B cell (primary cell): ENCODE measurements around the gene KLHL17. TPM values are rescaled to one million over a fixed set of nuclear protein-coding genes. Genes with fewer than 3 reads are reported as not detected.
"Not testable (repeated sequence)": the region's sequence is repeated elsewhere in the genome, so short reads cannot be mapped to it uniquely, and the experiment has no call there.

Experiments used
- ATAC-seq: fragments of 200-7000 bp; cut with Tn5 transposase; one replicate; pipeline ENCODE4 v1.10.0; 2021; ENCODE audit warnings: low read depth, mild to moderate bottlenecking, moderate number of reproducible peaks, moderate library complexity
- CTCF ChIA-PET: fragments of 350-600 bp; sonication (Branson Sonifier 250); formaldehyde crosslinking; loops from one replicate; lab custom pipeline; 2021; ENCODE audit warnings: antibody characterized with exemption, inconsistent platforms; lab: Charles Lee
- POLR2A ChIA-PET: fragments of 350-600 bp; sonication (Branson Sonifier 250); formaldehyde crosslinking; loops from one replicate; lab custom pipeline; 2021; ENCODE audit warnings: antibody characterized with exemption; lab: Charles Lee
- DNase-seq: peaks from one replicate; pipeline ENCODE4 v3.0.0; 2013
- H2AFZ ChIP-seq: 2 replicates; pipeline ENCODE4 v1.6.1; 2012; ENCODE audit warnings: mild to moderate bottlenecking, low read depth, low read length; ENCODE audit not compliant: insufficient read depth, poor library complexity, severe bottlenecking
- H3K27ac ChIP-seq, 2 donors: 1 replicate in 1 of 2; 2 replicates in 1 of 2; pipeline ENCODE4 v1.5.1; 2012 to 2013; ENCODE audit warnings: low read length in 2 of 2, mild to moderate bottlenecking in 2 of 2, moderate library complexity in 1 of 2
- H3K27me3 ChIP-seq, 4 experiments: fragments of 200-600 bp in 1 of 4; sonication (generic) in 1 of 4; replicated peaks in 1 of 4; 1 replicate in 2 of 4; 2 replicates in 2 of 4; pipeline versions ENCODE4 v1.6.1 to v1.7.0; 2013 to 2016; ENCODE audit warnings: low read length in 3 of 4, mild to moderate bottlenecking in 2 of 4, mixed read lengths in 1 of 4, moderate library complexity in 1 of 4; ENCODE audit not compliant: insufficient read depth in 4 of 4, control insufficient read depth in 3 of 4; ENCODE audit errors: control extremely low read depth in 1 of 4
- H3K36me3 ChIP-seq, 2 experiments: replicated peaks in 1 of 2; 1 replicate in 1 of 2; 2 replicates in 1 of 2; pipeline versions ENCODE4 v1.6.1 to v1.7.1; 2013; ENCODE audit warnings: low read length in 1 of 2; ENCODE audit not compliant: insufficient read depth in 2 of 2, control insufficient read depth in 1 of 2; ENCODE audit errors: control extremely low read depth in 1 of 2, extremely low read depth in 1 of 2
- H3K4me1 ChIP-seq, 2 donors: fragments of 200-600 bp in 1 of 2; sonication (generic) in 1 of 2; 1 replicate in 1 of 2; 2 replicates in 1 of 2; pipeline versions ENCODE4 v1.5.1 to v1.6.1; 2013 to 2017; ENCODE audit warnings: low read length in 2 of 2; ENCODE audit not compliant: control insufficient read depth in 2 of 2, insufficient read depth in 2 of 2
- H3K4me2 ChIP-seq: replicated peaks from 2 replicates; pipeline ENCODE3; 2012; ENCODE audit warnings: mild to moderate bottlenecking, low read depth, low read length; ENCODE audit not compliant: poor library complexity, severe bottlenecking
- H3K4me3 ChIP-seq, 5 experiments: fragments of 200-600 bp in 1 of 5; sonication (generic) in 1 of 5; 1 replicate in 3 of 5; 2 replicates in 2 of 5; pipeline versions ENCODE4 v1.5.1 to v1.7.0; 2011 to 2016; ENCODE audit warnings: low read length in 4 of 5, mild to moderate bottlenecking in 4 of 5, low read depth in 2 of 5, control low read depth in 1 of 5, moderate library complexity in 1 of 5; ENCODE audit not compliant: insufficient read depth in 1 of 5; ENCODE audit errors: control extremely low read depth in 1 of 5, extremely low read depth in 1 of 5
- H3K79me2 ChIP-seq: fragments of 200-600 bp; sonication (generic); one replicate; pipeline ENCODE4 v1.6.0; 2016; ENCODE audit warnings: low read length; ENCODE audit not compliant: control insufficient read depth, insufficient read depth
- H3K9ac ChIP-seq: fragments of 200-600 bp; sonication (generic); 2 replicates; pipeline ENCODE4 v1.6.1; 2017; ENCODE audit warnings: mild to moderate bottlenecking, low read length, moderate library complexity
- H3K9me3 ChIP-seq, 3 donors: one replicate each; pipeline versions ENCODE4 v1.6.1 to v1.7.1; 2013; ENCODE audit warnings: low read length in 2 of 3; ENCODE audit not compliant: control insufficient read depth in 2 of 3, insufficient read depth in 1 of 3; ENCODE audit errors: control extremely low read depth in 1 of 3
- H4K20me1 ChIP-seq: 2 replicates; pipeline ENCODE4 v1.6.0; 2012; ENCODE audit warnings: mild to moderate bottlenecking, low read length; ENCODE audit not compliant: insufficient read depth, control insufficient read depth, poor library complexity, severe bottlenecking
- H3K27ac Mint-ChIP-seq: one replicate; pipeline ENCODE4 v1.8.0; 2021; ENCODE audit warnings: mixed read lengths
- H3K27me3 Mint-ChIP-seq: one replicate; pipeline ENCODE4 v1.8.0; 2021; ENCODE audit warnings: mixed read lengths
- H3K4me1 Mint-ChIP-seq: one replicate; pipeline ENCODE4 v1.8.0; 2021; ENCODE audit warnings: mixed read lengths
- H3K4me3 Mint-ChIP-seq: one replicate; pipeline ENCODE4 v1.8.0; 2021; ENCODE audit warnings: mixed read lengths
- H3K9me3 Mint-ChIP-seq: one replicate; pipeline ENCODE4 v1.8.0; 2022; ENCODE audit warnings: mixed read lengths; ENCODE audit not compliant: insufficient read depth
- CTCF ChIP-seq: fragments of 200-600 bp; IDR thresholded peaks from one replicate; pipeline ENCODE4 v1.8.0; 2022; ENCODE audit warnings: antibody characterized with exemption, mild to moderate bottlenecking
- EZH2 ChIP-seq: IDR thresholded peaks from 2 replicates; pipeline ENCODE4 v1.6.1; 2012; ENCODE audit warnings: borderline replicate concordance, low read depth, mild to moderate bottlenecking, moderate library complexity, low read length; ENCODE audit not compliant: insufficient read depth, poor library complexity, severe bottlenecking
- WGBS: methylation state at CpG from one replicate; pipeline ENCODE4 v1.1.5; 2013; ENCODE audit warnings: missing lambda C conversion rate; ENCODE audit not compliant: insufficient coverage; 5-methylcytosine and 5-hydroxymethylcytosine counted together
- intact Hi-C: fragments of 100-400 bp; cut with micrococcal nuclease; formaldehyde crosslinking; loops from one replicate; pipeline ENCODE4 v1.10.0; 2022
- polyA plus RNA-seq: library from polyadenylated mRNA; depleted of rRNA; stranded (reverse); fragments of >200 nt; gene quantifications from 2 replicates; pipeline ENCODE4 v1.2.3, GENCODE V29; 2012
- total RNA-seq, 2 donors: library from RNA; stranded (reverse); fragments of 120-200 nt in 1 of 2; gene quantifications; 1 replicate in 1 of 2; 2 replicates in 1 of 2; pipeline versions ENCODE4 v1.2.3 to v1.2.4, GENCODE V29; 2013 to 2022

The KLHL17 gene
- total and polyA plus RNA-seq, 2 donors (not counting 1 experiment from before 2014, with no cell fraction given) = 30.1 to 57.5 TPM

- H4K20me1 ChIP-seq, H3K9me3 Mint-ChIP-seq, H3K4me2 ChIP-seq, H3K4me3 ChIP-seq, ATAC-seq, H3K9ac ChIP-seq, H3K4me3 Mint-ChIP-seq, H3K27ac ChIP-seq, H3K9me3 ChIP-seq, CTCF ChIA-PET, POLR2A ChIA-PET, DNase-seq, H2AFZ ChIP-seq, H3K36me3 ChIP-seq, H3K27ac Mint-ChIP-seq: not testable (repeated sequence)
- H3K27me3 Mint-ChIP-seq = peaks cover 14% of the 10 kb centered on the region
- H3K4me1 Mint-ChIP-seq = peaks cover 29% of the 10 kb centered on the region
- WGBS = no CpG with 5 or more reads among the region's 8 CpGs
- Histone ChIP-seq H3K79me2 (peaks cover 17% of the 10 kb centered on the region), H3K4me1 (peaks cover 20 to 22% of the 10 kb centered on the region in 2 donors), H3K27me3 (peaks cover 0 to 19% (median 7%) of the 10 kb centered on the region in 4 experiments)
- intact Hi-C loops = loop anchor here (5.0 to 10.0 kb wide), 2 partner anchors 55 to 297 kb away; partner anchors contain the start of genes ACAP3 and PUSL1
Observed at GRCh38 chr1:1010131-1010530, 49.7 kb downstream of the KLHL17 start.

- TF ChIP-seq CTCF = no peak
- TF ChIP-seq EZH2 = no peak
- peak overlapping the region; percentile 18 for H3K4me3 Mint-ChIP-seq
- peaks cover 27% of the 10 kb centered on the region for H3K4me1 Mint-ChIP-seq
- Histone ChIP-seq H3K4me2 (no peak overlapping the region), H3K36me3 (no peaks in the 10 kb centered on the region), H4K20me1 (no peaks in the 10 kb centered on the region), H3K4me1 (peaks cover 16 to 23% of the 10 kb centered on the region in 2 donors), H3K27me3 (peaks cover 0 to 6% (median 2%) of the 10 kb centered on the region in 4 experiments), H3K9me3 (peaks cover 0 to 8% (median 0%) of the 10 kb centered on the region in 3 donors), H3K79me2 (peaks cover 20% of the 10 kb centered on the region), H2AFZ (no peak overlapping the region), H3K27ac (no peak overlapping the region), H3K9ac (no peak overlapping the region), H3K4me3 (no peak overlapping the region)
- ATAC-seq (no peak), DNase-seq (no peak)
- no peaks in the 10 kb centered on the region for H3K9me3 Mint-ChIP-seq
- ChIA-PET CTCF (no interaction called here), POLR2A (no interaction called here)
- intact Hi-C loops = loop anchor here (5.0 to 10.0 kb wide), 2 partner anchors 53 to 296 kb away; partner anchors contain the start of genes ACAP3 and PUSL1
- H3K27ac Mint-ChIP-seq = no peak overlapping the region
- peaks cover 11% of the 10 kb centered on the region for H3K27me3 Mint-ChIP-seq
- 65% methylated on average over 14 of the region's 14 CpGs for WGBS
Observed at GRCh38 chr1:1011396-1011949, 51.1 kb downstream of the KLHL17 start.

- 70% methylated on average over 3 of the region's 13 CpGs for WGBS
- CTCF ChIA-PET = interaction anchor here (0.9 to 2.0 kb wide), 3 partner anchors 11 to 29 kb away, joined by 3 to 13 read pairs (median 13); no protein-coding TSS in a partner anchor
- H4K20me1 ChIP-seq, DNase-seq, H3K9me3 Mint-ChIP-seq, H3K9me3 ChIP-seq, H3K36me3 ChIP-seq, H3K27me3 ChIP-seq: not testable (repeated sequence)
- H3K4me1 Mint-ChIP-seq = peaks cover 27% of the 10 kb centered on the region
- ATAC-seq = peak; percentile 3
- H3K27ac Mint-ChIP-seq = peak overlapping the region; percentile 98
- intact Hi-C loops = loop anchor here (2.0 to 10.0 kb wide), 3 partner anchors 52 to 295 kb away; partner anchors contain the start of genes ACAP3, C1orf159 and PUSL1
- peak overlapping the region; percentile 79 for H3K9ac ChIP-seq
- POLR2A ChIA-PET = interaction anchor here (0.7 to 1.5 kb wide), 5 partner anchors 10 to 268 kb away, joined by 3 to 9 read pairs (median 5); partner anchors contain the start of genes HES4 and UBE2J2
- H2AFZ ChIP-seq = peak overlapping the region; percentile 91
- H3K4me2 ChIP-seq = peak overlapping the region; percentile 96
- H3K27ac ChIP-seq = peak overlapping the region; percentile 88 to 93
- peaks cover 16 to 23% of the 10 kb centered on the region in 2 donors for H3K4me1 ChIP-seq
- H3K4me3 Mint-ChIP-seq = peak overlapping the region; percentile 95
- peaks cover 11% of the 10 kb centered on the region for H3K27me3 Mint-ChIP-seq
- H3K4me3 ChIP-seq = peak overlapping the region; percentile 68 to 94 (median 75)
- peaks cover 20% of the 10 kb centered on the region for H3K79me2 ChIP-seq
Observed at GRCh38 chr1:1012736-1013104, 52.3 kb downstream of the KLHL17 start.
